Aorta (tissue), 5 donors: ENCODE data around the gene POU2AF1. TPM values are rescaled to one million over a fixed set of nuclear protein-coding genes. Genes with fewer than 3 reads are reported as not detected.
A peak's percentile ranks its signal among the peaks of the same experiment; 100 is the strongest.

Source experiments
- ATAC-seq: fragments of 200-7000 bp; cut with Tn5 transposase; one replicate; pipeline ENCODE4 v1.9.1; 2022; ENCODE audit warnings: moderate library complexity; ENCODE audit not compliant: low FRiP score
- DNase-seq, 2 donors: peaks; one replicate each; pipeline ENCODE4 v3.0.0-alpha.2; 2020
- H3K27ac ChIP-seq, 2 donors: one replicate each; pipeline ENCODE4 v1.5.1; 2013; ENCODE audit warnings: low read length in 2 of 2, mild to moderate bottlenecking in 2 of 2, moderate library complexity in 2 of 2, control low read depth in 1 of 2, inconsistent platforms in 1 of 2, low read depth in 1 of 2
- H3K27me3 ChIP-seq, 2 donors: one replicate each; pipeline ENCODE4 v1.6.1; 2013; ENCODE audit warnings: control low read depth in 1 of 2, low read length in 1 of 2, mild to moderate bottlenecking in 1 of 2, moderate library complexity in 1 of 2; ENCODE audit not compliant: insufficient read depth in 2 of 2, control insufficient read depth in 1 of 2
- H3K36me3 ChIP-seq, 2 donors: one replicate each; pipeline ENCODE4 v1.6.1; 2013; ENCODE audit warnings: control low read depth in 1 of 2, low read length in 1 of 2, mild to moderate bottlenecking in 1 of 2; ENCODE audit not compliant: insufficient read depth in 2 of 2, control insufficient read depth in 1 of 2
- H3K4me1 ChIP-seq, 2 donors: one replicate each; pipeline ENCODE4 v1.6.1; 2013; ENCODE audit warnings: low read length in 2 of 2, control low read depth in 1 of 2, mild to moderate bottlenecking in 1 of 2, moderate library complexity in 1 of 2; ENCODE audit not compliant: insufficient read depth in 2 of 2, control insufficient read depth in 1 of 2
- H3K4me3 ChIP-seq, 2 donors: one replicate each; pipeline ENCODE4 v1.5.1; 2013; ENCODE audit warnings: low read length in 2 of 2, control low read depth in 1 of 2, mild to moderate bottlenecking in 1 of 2
- H3K9me3 ChIP-seq: one replicate; pipeline ENCODE4 v1.6.1; 2013; ENCODE audit warnings: mild to moderate bottlenecking, low read length; ENCODE audit not compliant: control insufficient read depth
- WGBS, 2 donors: extraction: QIAGEN DNeasy Blood & Tissue Kit; methylation state at CpG; one replicate each; pipeline ENCODE4 v1.1.7; 2013; 5-methylcytosine and 5-hydroxymethylcytosine counted together
- intact Hi-C, 2 donors: fragments of 100-400 bp; cut with DNase I; formaldehyde crosslinking; loops; one replicate each; pipeline versions ENCODE4 v1.14.2 to v1.15.0; 2022
- polyA plus RNA-seq, 2 donors: library from polyadenylated mRNA; stranded (reverse); fragments of 200-250 nt; gene quantifications; one replicate each; pipeline ENCODE4 v1.2.3, GENCODE V29; 2013
- total RNA-seq, 2 donors: library from RNA; stranded (reverse); fragmentation: NEBNext Ultra II Directional; extraction: Animal tissue kit (Norgen Biotek cat#: 25700); gene quantifications; one replicate each; pipeline ENCODE4 v1.2.1, GENCODE V29; 2021
- donor health status: healthy with polysubstance abuse.
- donor health status: Bipolar disorder and iron deficiency.
- donor health status: DM: no; HTN: no; CAD: no.
- donor health status: DM: no; HTN: no; CAD: no.
- donor health status: DM: yes; HTN: yes; CAD: no.

POU2AF1 gene
- total and polyA plus RNA-seq, 4 donors = 0.05 to 1.2 (median 0.54) TPM

- H3K27me3 ChIP-seq = no peaks in the 10 kb centered on the region
- no peak for DNase-seq
- intact Hi-C loops = no loop called here
- WGBS, 2 donors = 73 to 92% methylated on average over 2 of the region's 2 CpGs
- H3K4me3 ChIP-seq = no peak overlapping the region
- no peaks in the 10 kb centered on the region for H3K4me1 ChIP-seq
- no peaks in the 10 kb centered on the region for H3K9me3 ChIP-seq
- no peaks in the 10 kb centered on the region for H3K36me3 ChIP-seq
- ATAC-seq = no peak
- H3K27ac ChIP-seq = no peak overlapping the region
Measured at GRCh38 chr11:111349191-111349695, 29.8 kb downstream of the POU2AF1 start.

DNA sequence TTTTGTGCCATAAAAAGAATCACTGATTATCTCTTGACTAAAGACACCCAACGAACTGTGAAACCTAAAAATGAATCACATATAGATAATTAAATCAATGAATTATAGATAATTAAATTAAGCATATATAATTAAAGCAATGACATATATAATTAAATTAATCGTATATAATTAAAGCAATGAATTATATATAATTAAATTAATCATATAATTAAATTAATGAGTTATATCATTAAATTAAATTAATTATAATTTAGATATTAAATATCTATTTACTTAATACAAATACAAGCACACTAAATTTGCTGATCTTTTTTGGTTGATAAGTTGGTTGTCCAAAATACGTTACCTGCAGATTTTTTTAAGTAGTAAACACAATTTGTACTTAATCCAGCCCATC, 30.9 kb downstream of the POU2AF1 start:
- Histone ChIP-seq H3K9me3 (no peaks in the 10 kb centered on the region), H3K36me3 (no peaks in the 10 kb centered on the region), H3K4me1 (no peaks in the 10 kb centered on the region), H3K27ac (no peak overlapping the region), H3K4me3 (no peak overlapping the region), H3K27me3 (no peaks in the 10 kb centered on the region)
- WGBS, 2 donors = 79 to 92% methylated on average over 3 of the region's 3 CpGs
- no peak for ATAC-seq
- intact Hi-C loops = no loop called here
- DNase-seq = no peak

GRCh38 chr11:111347723-111348115, 31.4 kb downstream of the POU2AF1 start:
- H3K27ac ChIP-seq = no peak overlapping the region
- intact Hi-C loops = no loop called here
- H3K4me3 ChIP-seq = no peak overlapping the region
- H3K4me1 ChIP-seq = no peaks in the 10 kb centered on the region
- no peaks in the 10 kb centered on the region for H3K27me3 ChIP-seq
- no peaks in the 10 kb centered on the region for H3K36me3 ChIP-seq
- 83 to 91% methylated on average over 3 of the region's 3 CpGs for WGBS, 2 donors
- DNase-seq = no peak
- H3K9me3 ChIP-seq = no peaks in the 10 kb centered on the region
- no peak for ATAC-seq

- WGBS, 2 donors = 85 to 86% methylated on average over 6 of the region's 6 CpGs
- ATAC-seq = no peak
- no peak overlapping the region for H3K27ac ChIP-seq
- no peaks in the 10 kb centered on the region for H3K4me1 ChIP-seq
- no peak for DNase-seq
- H3K9me3 ChIP-seq = no peaks in the 10 kb centered on the region
- intact Hi-C loops = no loop called here
- no peak overlapping the region for H3K4me3 ChIP-seq
- H3K36me3 ChIP-seq = no peaks in the 10 kb centered on the region
- H3K27me3 ChIP-seq = no peaks in the 10 kb centered on the region
Measured at GRCh38 chr11:111347002-111347722, 31.9 kb downstream of the POU2AF1 start.

DNA sequence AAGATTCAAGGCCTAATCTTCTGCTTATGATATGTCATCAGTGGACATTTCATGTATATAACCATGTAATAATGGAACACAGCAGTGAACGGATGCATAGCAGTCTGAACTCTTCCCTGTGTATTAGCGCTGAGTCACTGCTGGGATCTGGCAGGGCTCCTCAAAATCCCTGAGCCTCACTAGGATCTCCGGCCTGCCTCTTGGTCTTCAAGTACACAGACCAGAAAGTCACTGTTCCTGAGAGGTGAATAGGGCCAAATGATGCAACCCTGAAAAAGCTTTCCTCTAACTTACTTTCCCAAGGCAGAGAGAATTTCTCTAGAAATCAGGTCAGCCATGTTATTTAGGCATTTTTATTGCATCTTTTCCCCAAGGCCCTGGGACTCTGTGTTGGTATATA, 35.0 kb downstream of the POU2AF1 start:
- intact Hi-C loops = no loop called here
- no peaks in the 10 kb centered on the region for H3K27me3 ChIP-seq
- WGBS, 2 donors = 34 to 44% methylated on average over 3 of the region's 3 CpGs
- ATAC-seq (peak; percentile 76), DNase-seq (peak; percentile 68 to 82)
- H3K27ac ChIP-seq = no peak overlapping the region
- H3K9me3 ChIP-seq = no peaks in the 10 kb centered on the region
- H3K4me3 ChIP-seq = no peak overlapping the region
- no peaks in the 10 kb centered on the region for H3K4me1 ChIP-seq
- no peaks in the 10 kb centered on the region for H3K36me3 ChIP-seq

GRCh38 chr11:111342329-111342728, 36.7 kb downstream of the POU2AF1 start:
- no peak overlapping the region for H3K27ac ChIP-seq
- no peaks in the 10 kb centered on the region for H3K27me3 ChIP-seq
- H3K4me3 ChIP-seq = no peak overlapping the region
- ATAC-seq = no peak
- intact Hi-C loops = no loop called here
- H3K4me1 ChIP-seq = no peaks in the 10 kb centered on the region
- H3K36me3 ChIP-seq = no peaks in the 10 kb centered on the region
- no peak for DNase-seq
- no peaks in the 10 kb centered on the region for H3K9me3 ChIP-seq
- WGBS, 2 donors = 81 to 87% methylated on average over 3 of the region's 3 CpGs

GRCh38 chr11:111339758-111340388, 39.2 kb downstream of the POU2AF1 start:
- Histone ChIP-seq H3K4me1 (no peaks in the 10 kb centered on the region), H3K9me3 (no peaks in the 10 kb centered on the region), H3K36me3 (no peaks in the 10 kb centered on the region), H3K27me3 (no peaks in the 10 kb centered on the region), H3K4me3 (no peak overlapping the region), H3K27ac (no peak overlapping the region)
- ATAC-seq (no peak), DNase-seq (no peak)
- intact Hi-C loops = no loop called here

GRCh38 chr11:111336582-111337256, 42.4 kb downstream of the POU2AF1 start:
- intact Hi-C loops = no loop called here
- H3K9me3 ChIP-seq = no peaks in the 10 kb centered on the region
- no peak for ATAC-seq
- H3K36me3 ChIP-seq = no peaks in the 10 kb centered on the region
- no peak overlapping the region for H3K4me3 ChIP-seq
- no peaks in the 10 kb centered on the region for H3K4me1 ChIP-seq
- WGBS, 2 donors = 73 to 80% methylated on average over 2 of the region's 2 CpGs
- no peak overlapping the region for H3K27ac ChIP-seq
- H3K27me3 ChIP-seq = no peaks in the 10 kb centered on the region
- no peak for DNase-seq
